Activated CD8-positive, alpha-beta memory T cell treated with anti-CD3 and anti-CD28 coated beads for 48 hours (primary cell): ENCODE results near the gene SHANK1.

Experiments
- DNase-seq, 3 experiments: peaks; one replicate each; pipeline ENCODE4 v3.0.0-alpha.2; 2020; ENCODE audit warnings: low read depth in 2 of 3, low spot score in 2 of 3

Gene SHANK1

GRCh38 chr19:50688766-50689165 lies 30.8 kb downstream of the SHANK1 start:
- DNase-seq: no peak

- DNase-seq: no peak
Observed at GRCh38 chr19:50686310-50687032, 33.1 kb downstream of the SHANK1 start.

- DNase-seq: peak; percentile 52 to 74 (median 71)
Observed at GRCh38 chr19:50679177-50680125, 40.2 kb downstream of the SHANK1 start.

GRCh38 chr19:50678323-50678722 lies 41.3 kb downstream of the SHANK1 start:
- DNase-seq: no peak

- no peak for DNase-seq
Observed at GRCh38 chr19:50677636-50678035, 42.0 kb downstream of the SHANK1 start.

GRCh38 chr19:50676625-50677197 lies 42.9 kb downstream of the SHANK1 start:
- DNase-seq: no peak

GRCh38 chr19:50673118-50673517 lies 46.5 kb downstream of the SHANK1 start:
- DNase-seq: no peak

GRCh38 chr19:50670102-50670380 lies 49.6 kb downstream of the SHANK1 start:
- no peak for DNase-seq

- DNase-seq: peak in 2 of 3 experiments; percentile 30 to 42
Observed at GRCh38 chr19:50669302-50670101, 50.1 kb downstream of the SHANK1 start.

GRCh38 chr19:50668879-50669278 lies 50.7 kb downstream of the SHANK1 start:
- no peak for DNase-seq

GRCh38 chr19:50668416-50668815 lies 51.2 kb downstream of the SHANK1 start:
- no peak for DNase-seq

- no peak for DNase-seq
Observed at GRCh38 chr19:50667759-50668231, 51.8 kb downstream of the SHANK1 start.

- no peak for DNase-seq
Observed at GRCh38 chr19:50667177-50667758, 52.3 kb downstream of the SHANK1 start.

GRCh38 chr19:50666346-50667176 lies 53.0 kb downstream of the SHANK1 start:
- DNase-seq: no peak

- DNase-seq: no peak
Observed at GRCh38 chr19:50664204-50664603, 55.4 kb downstream of the SHANK1 start.

- DNase-seq: no peak
Observed at GRCh38 chr19:50663482-50663790, 56.2 kb downstream of the SHANK1 start.

- no peak for DNase-seq
Observed at GRCh38 chr19:50662651-50663481, 56.7 kb downstream of the SHANK1 start.

- DNase-seq: no peak
Observed at GRCh38 chr19:50661766-50662650, 57.6 kb downstream of the SHANK1 start.
